Mesenchymal stem cell (in vitro differentiated cells and primary cell): ENCODE measurements around the gene SH2D2A.

Experiments
- DNase-seq: peaks from one replicate; pipeline ENCODE4 v3.0.0-alpha.2; 2013
- H2AFZ ChIP-seq: one replicate; pipeline ENCODE4 v1.6.1; 2013; ENCODE audit warnings: low read depth, mild to moderate bottlenecking, control low read depth, inconsistent platforms, low read length, moderate library complexity
- H2AK5ac ChIP-seq: 2 replicates; pipeline ENCODE4 v1.6.1; 2013; ENCODE audit warnings: low read length, moderate library complexity, mild to moderate bottlenecking, inconsistent platforms; ENCODE audit not compliant: severe bottlenecking
- H2BK120ac ChIP-seq: one replicate; pipeline ENCODE4 v1.6.1; 2013; ENCODE audit warnings: low read depth, mild to moderate bottlenecking, inconsistent platforms, low read length, moderate library complexity
- H2BK12ac ChIP-seq, 2 experiments: one replicate each; pipeline ENCODE4 v1.6.1; 2013; ENCODE audit warnings: inconsistent platforms in 2 of 2, low read length in 2 of 2, mild to moderate bottlenecking in 2 of 2, moderate library complexity in 2 of 2, control low read depth in 1 of 2
- H2BK15ac ChIP-seq: one replicate; pipeline ENCODE4 v1.6.1; 2013; ENCODE audit warnings: mild to moderate bottlenecking, low read depth, inconsistent platforms; ENCODE audit not compliant: poor library complexity, severe bottlenecking
- H2BK5ac ChIP-seq: 2 replicates; pipeline ENCODE4 v1.6.1; 2013; ENCODE audit warnings: low read depth, mild to moderate bottlenecking, low read length, control low read depth, inconsistent platforms; ENCODE audit not compliant: poor library complexity, severe bottlenecking
- H3K14ac ChIP-seq, 2 experiments: one replicate each; pipeline ENCODE4 v1.6.1; 2013; ENCODE audit warnings: inconsistent platforms in 2 of 2, low read length in 2 of 2, control low read depth in 1 of 2, mild to moderate bottlenecking in 1 of 2, moderate library complexity in 1 of 2
- H3K18ac ChIP-seq, 2 experiments: one replicate each; pipeline ENCODE4 v1.6.1; 2013; ENCODE audit warnings: inconsistent platforms in 2 of 2, low read length in 2 of 2, control low read depth in 1 of 2, low read depth in 1 of 2, mild to moderate bottlenecking in 1 of 2
- H3K23ac ChIP-seq, 2 experiments: one replicate each; pipeline ENCODE4 v1.6.1; 2013; ENCODE audit warnings: inconsistent platforms in 2 of 2, low read length in 2 of 2, mild to moderate bottlenecking in 2 of 2, moderate library complexity in 2 of 2, control low read depth in 1 of 2
- H3K27ac ChIP-seq: 2 replicates; pipeline ENCODE4 v1.5.1; 2013; ENCODE audit warnings: mild to moderate bottlenecking, moderate library complexity, low read length, control low read depth, inconsistent platforms; ENCODE audit not compliant: poor library complexity, severe bottlenecking
- H3K27me3 ChIP-seq, 2 experiments: 2 replicates each; pipeline versions ENCODE4 v1.6.1 to v1.7.0; 2013; ENCODE audit warnings: low read length in 2 of 2, mild to moderate bottlenecking in 2 of 2, moderate library complexity in 2 of 2, control low read depth in 1 of 2, inconsistent platforms in 1 of 2; ENCODE audit not compliant: control insufficient read depth in 1 of 2, insufficient read depth in 1 of 2
- H3K36me3 ChIP-seq, 2 experiments: 2 replicates each; pipeline versions ENCODE4 v1.6.1 to v1.7.0; 2013; ENCODE audit warnings: low read length in 2 of 2, control low read depth in 1 of 2, inconsistent platforms in 1 of 2, low read depth in 1 of 2, mild to moderate bottlenecking in 1 of 2; ENCODE audit not compliant: insufficient read depth in 2 of 2, control insufficient read depth in 1 of 2
- H3K4ac ChIP-seq, 2 experiments: one replicate each; pipeline ENCODE4 v1.6.1; 2013; ENCODE audit warnings: inconsistent platforms in 2 of 2, low read length in 2 of 2, mild to moderate bottlenecking in 2 of 2, moderate library complexity in 2 of 2, control low read depth in 1 of 2, low read depth in 1 of 2
- H3K4me1 ChIP-seq: 2 replicates; pipeline ENCODE4 v1.6.1; 2013; ENCODE audit warnings: low read depth, low read length, control low read depth; ENCODE audit not compliant: control insufficient read depth, insufficient read depth
- H3K4me2 ChIP-seq: 2 replicates; pipeline ENCODE4 v1.6.1; 2013; ENCODE audit warnings: low read length, mild to moderate bottlenecking, inconsistent platforms; ENCODE audit not compliant: poor library complexity, severe bottlenecking
- H3K4me3 ChIP-seq, 2 experiments: 2 replicates each; pipeline versions ENCODE4 v1.5.1 to v1.7.0; 2013; ENCODE audit warnings: low read length in 2 of 2, mild to moderate bottlenecking in 2 of 2, control low read depth in 1 of 2, low read depth in 1 of 2; ENCODE audit not compliant: insufficient read depth in 1 of 2
- H3K79me1 ChIP-seq: replicated peaks from 2 replicates; pipeline ENCODE4 v1.6.1; 2013; ENCODE audit warnings: mild to moderate bottlenecking, control low read depth, low read length, inconsistent platforms; ENCODE audit not compliant: poor library complexity, severe bottlenecking
- H3K9ac ChIP-seq: 2 replicates; pipeline ENCODE4 v1.7.0; 2013; ENCODE audit warnings: mild to moderate bottlenecking, low read length, moderate library complexity
- H3K9me3 ChIP-seq: 2 replicates; pipeline ENCODE4 v1.7.0; 2013; ENCODE audit warnings: mild to moderate bottlenecking, low read length; ENCODE audit not compliant: control insufficient read depth
- H4K8ac ChIP-seq: one replicate; pipeline ENCODE4 v1.6.1; 2013; ENCODE audit warnings: inconsistent platforms, mild to moderate bottlenecking, low read length, moderate library complexity
- H4K91ac ChIP-seq: one replicate; pipeline ENCODE4 v1.6.1; 2013; ENCODE audit warnings: mild to moderate bottlenecking, low read length, inconsistent platforms
- WGBS: methylation state at CpG from one replicate; pipeline ENCODE4 v1.1.7; 2013; ENCODE audit warnings: mixed read lengths; 5-methylcytosine and 5-hydroxymethylcytosine counted together

Gene SH2D2A

DNA sequence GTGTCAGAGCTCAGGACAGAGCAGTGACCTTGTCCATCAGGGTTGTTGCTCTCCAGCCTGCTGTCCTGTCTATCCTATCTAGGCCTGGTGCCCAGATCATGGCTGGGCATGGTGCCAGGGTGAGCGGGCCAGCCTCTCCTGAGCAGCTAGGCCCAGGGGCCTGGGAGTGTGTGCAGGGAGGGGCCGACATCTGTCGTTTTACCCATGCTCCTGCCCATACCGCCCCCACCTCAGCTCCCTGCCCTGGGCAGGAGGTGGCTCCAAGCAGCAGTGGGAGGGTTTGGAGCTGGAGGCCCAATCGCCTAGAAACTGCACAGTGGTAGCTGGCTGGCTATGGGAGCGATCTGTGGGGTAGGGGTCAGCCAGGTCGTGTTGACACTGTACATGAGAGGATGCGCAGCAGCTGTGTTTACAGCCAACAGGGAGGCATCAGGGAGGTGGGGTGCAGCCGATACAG is 35.8 kb upstream of the SH2D2A start:
- H2BK12ac ChIP-seq: no peak overlapping the region
- no peak overlapping the region for H3K4me2 ChIP-seq
- peak overlapping the region in 1 of 2 experiments; percentile 9 for H3K23ac ChIP-seq
- no peaks in the 10 kb centered on the region for H3K9me3 ChIP-seq
- no peak overlapping the region for H4K8ac ChIP-seq
- no peaks in the 10 kb centered on the region for H3K79me1 ChIP-seq
- H2AK5ac ChIP-seq: no peak overlapping the region
- H4K91ac ChIP-seq: no peak overlapping the region
- no peak overlapping the region for H2BK15ac ChIP-seq
- no peak overlapping the region for H3K27ac ChIP-seq
- H2AFZ ChIP-seq: no peak overlapping the region
- no peak overlapping the region for H3K9ac ChIP-seq
- peak; percentile 20 for DNase-seq
- no peak overlapping the region for H3K4ac ChIP-seq
- no peak overlapping the region for H3K4me3 ChIP-seq
- H3K36me3 ChIP-seq: peaks cover 0 to 9% of the 10 kb centered on the region in 2 experiments
- H3K27me3 ChIP-seq: peaks cover 60 to 63% of the 10 kb centered on the region in 2 experiments
- H3K18ac ChIP-seq: no peak overlapping the region
- H3K14ac ChIP-seq: peak overlapping the region in 1 of 2 experiments; percentile 62
- H2BK5ac ChIP-seq: no peak overlapping the region
- no peak overlapping the region for H2BK120ac ChIP-seq
- WGBS: 49% methylated on average over 6 of the region's 9 CpGs
- peaks cover 18% of the 10 kb centered on the region for H3K4me1 ChIP-seq

DNA sequence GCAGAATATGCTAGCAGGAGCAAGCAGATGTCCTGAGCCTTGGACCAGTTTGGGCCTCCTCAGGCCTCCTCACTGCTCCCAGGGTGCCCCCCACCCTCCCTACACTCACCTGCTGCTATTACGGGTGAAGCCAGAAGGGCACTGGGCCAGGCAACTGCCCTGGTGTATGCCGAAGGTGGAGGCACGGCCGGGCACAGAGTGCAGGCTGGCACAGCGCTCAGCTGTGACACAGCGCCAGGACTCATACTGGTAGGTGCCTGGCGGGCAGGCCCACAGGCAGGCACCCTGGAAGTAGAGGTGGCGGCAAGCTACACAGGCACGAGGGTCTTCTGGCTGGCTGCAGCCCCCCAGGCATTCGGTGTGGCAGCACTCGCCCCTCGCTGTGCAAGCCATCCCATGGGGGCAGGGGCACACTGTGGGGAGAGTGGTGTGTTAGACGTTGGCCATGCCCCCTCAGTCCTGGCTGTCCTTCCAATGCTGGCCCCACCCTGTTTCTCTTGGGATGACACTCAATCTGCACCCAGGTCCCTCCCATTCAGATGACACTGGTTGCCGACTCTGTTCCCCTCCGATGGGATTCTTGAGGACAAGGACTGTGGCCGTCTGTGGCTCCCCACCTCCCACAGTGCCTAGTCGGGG is 35.2 kb upstream of the SH2D2A start:
- H3K27me3 ChIP-seq: peaks cover 60 to 63% of the 10 kb centered on the region in 2 experiments
- H3K9me3 ChIP-seq: no peaks in the 10 kb centered on the region
- no peak overlapping the region for H2AFZ ChIP-seq
- H3K18ac ChIP-seq: no peak overlapping the region
- H2BK15ac ChIP-seq: no peak overlapping the region
- no peak for DNase-seq
- peaks cover 18% of the 10 kb centered on the region for H3K4me1 ChIP-seq
- no peak overlapping the region for H3K27ac ChIP-seq
- H3K4ac ChIP-seq: no peak overlapping the region
- peak overlapping the region; percentile 18 for H4K91ac ChIP-seq
- no peak overlapping the region for H3K14ac ChIP-seq
- H2BK12ac ChIP-seq: no peak overlapping the region
- H3K4me3 ChIP-seq: no peak overlapping the region
- H3K4me2 ChIP-seq: no peak overlapping the region
- H3K23ac ChIP-seq: peak overlapping the region in 1 of 2 experiments; percentile 9
- 86% methylated on average over 14 of the region's 17 CpGs for WGBS
- H2BK5ac ChIP-seq: no peak overlapping the region
- peaks cover 0 to 9% of the 10 kb centered on the region in 2 experiments for H3K36me3 ChIP-seq
- peak overlapping the region; percentile 40 for H4K8ac ChIP-seq
- H2AK5ac ChIP-seq: no peak overlapping the region
- no peaks in the 10 kb centered on the region for H3K79me1 ChIP-seq
- H3K9ac ChIP-seq: no peak overlapping the region
- H2BK120ac ChIP-seq: no peak overlapping the region

DNA sequence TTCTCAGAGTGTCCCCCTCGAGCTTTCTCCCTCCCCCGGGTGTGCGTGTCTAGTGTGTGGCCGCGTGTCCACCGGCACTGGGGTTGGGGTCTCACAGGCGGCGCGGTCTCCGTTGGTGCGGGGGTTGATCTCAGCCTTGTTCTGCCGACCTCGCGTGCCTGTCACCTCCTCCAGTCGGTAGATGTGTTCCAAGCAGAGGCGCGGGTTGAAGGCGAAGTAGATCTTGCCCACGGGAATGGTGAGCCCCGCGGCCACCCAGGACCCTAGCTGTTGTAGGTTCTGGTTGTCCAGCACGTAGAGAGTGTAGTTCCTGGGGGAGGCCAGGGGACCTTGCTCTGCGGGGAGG is 32.5 kb upstream of the SH2D2A start:
- Histone ChIP-seq H3K9me3 (no peaks in the 10 kb centered on the region), H3K9ac (no peak overlapping the region), H3K36me3 (peaks cover 0 to 9% of the 10 kb centered on the region in 2 experiments), H2BK5ac (no peak overlapping the region), H3K79me1 (no peaks in the 10 kb centered on the region), H3K27ac (no peak overlapping the region), H2AK5ac (no peak overlapping the region), H3K4me2 (no peak overlapping the region), H3K14ac (peak overlapping the region in 1 of 2 experiments; percentile 72), H4K8ac (no peak overlapping the region), H3K4me1 (peaks cover 22% of the 10 kb centered on the region), H4K91ac (no peak overlapping the region), H3K23ac (peak overlapping the region in 1 of 2 experiments; percentile 70), H3K18ac (no peak overlapping the region), H3K27me3 (peaks cover 73 to 80% of the 10 kb centered on the region in 2 experiments), H3K4ac (no peak overlapping the region), H2BK12ac (no peak overlapping the region), H2BK15ac (no peak overlapping the region), H3K4me3 (no peak overlapping the region), H2BK120ac (no peak overlapping the region), H2AFZ (no peak overlapping the region)
- no peak for DNase-seq
- 24% methylated on average over 21 of the region's 23 CpGs for WGBS

DNA sequence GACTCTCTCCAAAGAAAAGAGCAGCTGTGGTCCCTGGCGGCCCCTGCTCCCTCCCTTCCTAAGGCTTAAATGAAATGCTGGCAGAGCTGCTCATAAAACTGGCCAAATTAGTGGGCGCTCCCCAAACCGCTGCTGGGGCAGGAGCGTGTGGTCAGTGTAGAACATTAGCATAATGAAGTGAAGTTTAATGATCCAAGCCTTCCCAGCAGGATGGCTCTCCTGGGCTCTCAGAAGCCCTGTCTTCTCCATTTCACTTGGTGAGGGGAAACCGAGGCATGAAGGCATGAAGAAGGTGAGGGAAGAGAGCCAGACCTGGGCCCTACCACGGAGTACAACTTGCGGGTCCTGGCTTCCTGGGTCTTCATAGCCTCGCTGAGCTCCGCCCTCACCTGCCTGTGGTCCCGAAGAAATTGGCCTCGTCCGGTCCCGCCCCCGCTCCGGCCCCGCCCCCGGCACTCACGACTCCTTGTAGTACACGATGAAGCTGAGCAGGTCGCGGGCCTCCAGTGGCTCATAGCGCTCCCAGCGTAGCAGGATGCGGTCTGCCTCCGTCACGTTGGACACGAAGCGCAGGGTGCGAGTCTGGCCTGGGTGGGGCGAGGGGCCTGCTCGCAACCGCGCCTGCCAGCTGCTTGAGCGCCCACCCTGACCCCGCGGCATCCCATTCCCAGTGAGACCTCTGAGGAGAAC is 32.0 kb upstream of the SH2D2A start:
- Histone ChIP-seq H2BK120ac (no peak overlapping the region), H3K27ac (no peak overlapping the region), H3K23ac (peak overlapping the region in 1 of 2 experiments; percentile 70), H2AK5ac (no peak overlapping the region), H3K36me3 (peaks cover 0 to 6% of the 10 kb centered on the region in 2 experiments), H3K14ac (peak overlapping the region in 1 of 2 experiments; percentile 72), H3K4me2 (no peak overlapping the region), H3K9ac (no peak overlapping the region), H2BK12ac (no peak overlapping the region), H3K18ac (no peak overlapping the region), H4K8ac (no peak overlapping the region), H2BK15ac (no peak overlapping the region), H3K9me3 (no peaks in the 10 kb centered on the region), H3K4ac (no peak overlapping the region), H2AFZ (no peak overlapping the region), H2BK5ac (no peak overlapping the region), H3K79me1 (no peaks in the 10 kb centered on the region), H3K4me3 (no peak overlapping the region), H3K4me1 (peaks cover 22% of the 10 kb centered on the region), H3K27me3 (peaks cover 73 to 80% of the 10 kb centered on the region in 2 experiments), H4K91ac (no peak overlapping the region)
- no peak for DNase-seq
- whole genome bisulfite sequencing: 10% methylated on average over 36 of the region's 36 CpGs
